ENCODE measurements around the gene CKAP4. TPM values are rescaled to one million over a fixed set of nuclear protein-coding genes. Genes with fewer than 3 reads are reported as not detected.

Gene CKAP4
- total RNA-seq, 4 donors from 2014 or later = 58.9 to 127 (median 103) TPM

DNA sequence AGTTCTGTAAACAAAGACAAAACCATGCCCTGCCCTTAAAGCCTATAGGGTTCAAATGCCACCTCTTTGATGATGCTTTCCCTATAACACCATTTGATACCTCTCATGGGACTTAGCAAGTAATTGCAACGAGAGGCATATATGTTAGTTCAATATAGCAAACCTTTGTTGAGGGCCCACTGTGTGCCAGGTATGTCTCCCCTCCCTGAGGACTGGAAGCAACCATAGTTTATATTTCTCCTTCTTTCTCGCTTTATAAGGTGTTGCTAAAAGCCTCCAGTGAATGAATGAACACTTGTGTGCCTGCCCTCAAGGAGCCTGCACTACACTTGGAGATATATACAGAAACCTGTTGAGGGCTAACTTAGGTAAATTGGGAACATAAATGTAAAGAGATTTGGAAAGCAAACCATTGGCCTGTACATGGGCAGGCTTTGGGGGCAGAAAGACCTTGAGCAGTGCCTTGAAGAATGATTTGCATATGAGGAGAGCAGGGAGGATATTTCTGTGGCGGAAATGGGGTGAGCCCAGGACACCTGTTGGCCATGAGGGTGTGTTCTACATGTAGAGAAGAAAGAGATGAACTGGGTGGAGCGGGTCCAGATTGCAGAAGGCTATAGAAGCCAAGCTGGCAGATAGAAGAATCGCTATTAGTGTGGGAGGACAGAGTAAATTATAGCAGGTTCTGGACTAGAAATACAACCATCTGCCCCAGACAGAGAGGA lies 1.8 kb upstream of the CKAP4 start:
- H3K4me1 ChIP-seq = peaks cover 18 to 49% (median 21%) of the 10 kb centered on the region in 3 donors
- peak overlapping the region; percentile 94 to 99 (median 98) for H3K27ac ChIP-seq
- H3K36me3 ChIP-seq = peaks cover 0 to 2% (median 0%) of the 10 kb centered on the region in 3 donors
- H3K4me3 ChIP-seq = peak overlapping the region in 1 of 4 donors; percentile 77
- H3K9me3 ChIP-seq = no peaks in the 10 kb centered on the region
- no peak for TF ChIP-seq POLR2A (IDR thresholded peaks at IDR 0.05)
- TF ChIP-seq, protein P1, sequence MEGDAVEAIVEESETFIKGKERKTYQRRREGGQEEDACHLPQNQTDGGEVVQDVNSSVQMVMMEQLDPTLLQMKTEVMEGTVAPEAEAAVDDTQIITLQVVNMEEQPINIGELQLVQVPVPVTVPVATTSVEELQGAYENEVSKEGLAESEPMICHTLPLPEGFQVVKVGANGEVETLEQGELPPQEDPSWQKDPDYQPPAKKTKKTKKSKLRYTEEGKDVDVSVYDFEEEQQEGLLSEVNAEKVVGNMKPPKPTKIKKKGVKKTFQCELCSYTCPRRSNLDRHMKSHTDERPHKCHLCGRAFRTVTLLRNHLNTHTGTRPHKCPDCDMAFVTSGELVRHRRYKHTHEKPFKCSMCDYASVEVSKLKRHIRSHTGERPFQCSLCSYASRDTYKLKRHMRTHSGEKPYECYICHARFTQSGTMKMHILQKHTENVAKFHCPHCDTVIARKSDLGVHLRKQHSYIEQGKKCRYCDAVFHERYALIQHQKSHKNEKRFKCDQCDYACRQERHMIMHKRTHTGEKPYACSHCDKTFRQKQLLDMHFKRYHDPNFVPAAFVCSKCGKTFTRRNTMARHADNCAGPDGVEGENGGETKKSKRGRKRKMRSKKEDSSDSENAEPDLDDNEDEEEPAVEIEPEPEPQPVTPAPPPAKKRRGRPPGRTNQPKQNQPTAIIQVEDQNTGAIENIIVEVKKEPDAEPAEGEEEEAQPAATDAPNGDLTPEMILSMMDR (IDR thresholded peaks at IDR 0.05) = no peak
- intact Hi-C loops (cut with DNase I) = no loop called here
- WGBS, 2 donors = 67 to 72% methylated on average over 5 of the region's 5 CpGs
- DNase-seq = no peak
- H3K27me3 ChIP-seq = no peaks in the 10 kb centered on the region

DNA sequence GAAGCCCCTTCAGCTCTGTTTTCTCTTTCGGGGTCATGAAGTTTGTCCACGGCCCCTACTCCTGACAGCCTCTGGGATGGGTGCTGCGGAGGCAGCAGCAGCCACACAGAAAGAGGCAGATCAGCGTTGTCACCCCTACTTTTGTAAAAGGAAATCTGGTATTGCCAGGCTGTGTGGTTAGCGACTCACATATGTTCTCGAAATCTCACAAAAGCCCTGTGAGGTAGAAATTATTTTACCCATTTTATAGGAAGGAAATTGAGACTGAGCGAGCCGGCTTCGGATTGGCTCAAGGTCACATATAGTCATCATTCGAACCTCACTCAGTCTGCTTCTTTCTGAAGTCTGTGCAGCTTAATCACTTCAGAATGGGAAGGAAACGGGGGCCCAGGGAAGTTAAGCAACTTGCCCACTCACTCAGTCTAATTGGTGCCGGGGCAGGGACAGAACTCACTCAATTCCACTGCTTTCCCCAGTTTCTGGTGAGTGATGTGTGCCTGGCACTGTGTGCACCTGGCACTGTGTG lies 1.1 kb upstream of the CKAP4 start:
- peak in 1 of 4 donors; percentile 7 for TF ChIP-seq POLR2A (IDR thresholded peaks at IDR 0.05)
- TF ChIP-seq, protein P1 (IDR thresholded peaks at IDR 0.05) = no peak
- H3K27ac ChIP-seq = peak overlapping the region; percentile 94 to 99 (median 98)
- H3K36me3 ChIP-seq = peaks cover 0 to 7% (median 0%) of the 10 kb centered on the region in 3 donors
- peaks cover 24 to 56% (median 28%) of the 10 kb centered on the region in 3 donors for H3K4me1 ChIP-seq
- 20 to 29% methylated on average over 10 to 12 of the region's 12 CpGs for WGBS, 2 donors
- peak overlapping the region; percentile 68 to 93 (median 80) for H3K4me3 ChIP-seq
- no peak for DNase-seq
- intact Hi-C loops (cut with DNase I) = no loop called here
- H3K9me3 ChIP-seq = no peaks in the 10 kb centered on the region
- no peaks in the 10 kb centered on the region for H3K27me3 ChIP-seq

DNA sequence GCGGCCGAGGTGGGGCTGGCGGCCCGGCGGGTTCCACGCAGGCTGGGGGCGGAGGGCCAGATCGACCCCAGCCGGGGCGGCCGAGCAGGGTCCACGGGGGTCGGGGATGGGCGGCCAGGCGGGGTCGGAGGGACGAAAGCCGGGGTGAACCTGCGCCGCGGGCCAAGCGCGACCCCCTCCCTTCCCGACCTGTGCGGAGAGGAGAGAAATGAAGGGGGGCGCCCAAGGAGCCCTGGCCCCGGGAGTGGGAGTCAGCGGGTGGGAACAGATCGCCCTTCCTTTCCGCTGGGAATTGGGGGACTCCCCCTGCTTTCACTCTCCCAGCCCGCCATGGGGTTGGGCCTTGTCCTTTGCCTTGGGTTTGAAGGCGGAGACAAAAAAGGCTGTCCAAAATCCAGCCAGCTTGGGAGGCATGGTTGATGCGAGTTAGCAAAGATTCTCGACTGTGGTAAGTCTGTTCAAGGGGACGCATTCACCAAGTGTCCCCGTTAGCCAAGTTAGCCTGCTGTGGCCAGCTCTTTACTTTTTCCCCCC lies 559 bp upstream of the CKAP4 start:
- WGBS, 2 donors = 3% methylated on average over 7 to 9 of the region's 36 CpGs
- intact Hi-C loops (cut with DNase I) = no loop called here
- TF ChIP-seq POLR2A (IDR thresholded peaks at IDR 0.05) = no peak
- H3K27ac ChIP-seq = peak overlapping the region; percentile 94 to 99 (median 98)
- peaks cover 0 to 13% (median 0%) of the 10 kb centered on the region in 3 donors for H3K36me3 ChIP-seq
- no peak for DNase-seq
- H3K4me1 ChIP-seq = peaks cover 24 to 61% (median 33%) of the 10 kb centered on the region in 3 donors
- H3K4me3 ChIP-seq = peak overlapping the region; percentile 68 to 93 (median 80)
- no peaks in the 10 kb centered on the region for H3K27me3 ChIP-seq
- no peaks in the 10 kb centered on the region for H3K9me3 ChIP-seq

DNA sequence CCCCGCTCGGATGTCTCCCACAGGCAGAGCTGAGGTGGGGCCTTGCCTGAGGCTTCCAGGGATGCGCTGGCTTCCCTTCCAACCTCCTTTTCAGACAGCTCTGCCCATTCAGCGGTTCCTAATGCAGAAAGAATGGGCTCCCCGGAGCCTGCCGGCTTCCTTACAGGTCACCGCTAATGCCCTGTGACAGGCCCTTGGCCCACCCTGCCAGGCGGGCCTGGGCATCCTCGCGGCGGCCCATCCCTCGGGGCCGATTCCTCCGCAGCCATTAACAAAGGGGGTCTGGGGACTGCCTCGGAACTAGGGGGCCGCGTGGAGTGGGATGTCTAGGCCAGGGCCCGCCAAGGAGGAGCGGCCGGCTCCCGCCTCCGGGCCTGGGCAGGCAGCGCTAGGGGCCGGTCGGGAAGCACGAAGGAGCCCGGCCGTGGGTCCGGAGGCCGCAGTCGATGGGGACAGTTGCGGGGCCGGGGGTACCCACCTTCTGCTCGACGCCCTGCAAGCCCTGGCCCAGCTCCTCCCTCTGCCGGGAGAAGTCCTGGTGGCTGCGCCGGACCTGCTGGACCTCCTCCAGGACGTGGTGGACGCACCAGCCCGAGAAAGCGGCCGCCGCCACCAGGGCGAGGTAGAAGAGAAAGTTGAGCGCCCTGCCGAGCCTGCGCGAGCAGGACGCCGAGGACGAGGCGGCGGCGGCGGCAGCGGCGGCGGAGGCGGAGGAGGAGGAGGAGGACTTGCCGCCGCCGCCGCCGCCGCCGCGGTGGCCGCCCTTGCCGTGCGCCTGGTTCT lies 738 bp downstream of the CKAP4 start:
- Histone ChIP-seq H3K27ac (peak overlapping the region; percentile 94 to 99 (median 98)), H3K36me3 (peaks cover 0 to 26% (median 0%) of the 10 kb centered on the region in 3 donors), H3K4me3 (peak overlapping the region; percentile 68 to 93 (median 80)), H3K4me1 (peaks cover 24 to 74% (median 33%) of the 10 kb centered on the region in 3 donors), H3K27me3 (no peaks in the 10 kb centered on the region), H3K9me3 (no peaks in the 10 kb centered on the region)
- TF ChIP-seq POLR2A (IDR thresholded peaks at IDR 0.05) = no peak
- TF ChIP-seq, protein P1 (IDR thresholded peaks at IDR 0.05) = peak in 1 of 6 experiments; percentile 21
- DNase-seq = no peak
- intact Hi-C loops (cut with DNase I) = no loop called here
- WGBS, 2 donors = 0 to 3% methylated on average over 4 to 21 of the region's 71 CpGs

DNA sequence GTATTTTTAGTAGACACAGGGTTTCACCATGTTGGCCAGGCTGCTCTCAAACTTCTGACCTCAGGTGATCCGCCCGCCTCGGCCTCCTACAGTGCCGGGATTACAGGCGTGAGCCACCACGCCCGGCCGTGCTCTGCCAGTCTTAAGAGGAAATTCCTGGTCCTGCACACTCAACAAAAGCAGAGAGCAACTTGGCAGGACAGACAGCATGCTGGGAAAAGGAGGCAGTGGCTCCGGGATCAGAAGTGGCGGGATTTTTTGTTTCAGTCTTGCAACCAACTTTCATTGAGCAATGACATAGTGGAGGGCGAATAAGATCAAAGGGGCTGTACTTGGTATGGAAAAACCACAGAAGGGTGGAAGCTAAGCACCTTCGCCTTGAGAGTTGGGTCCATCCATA lies 2.1 kb downstream of the CKAP4 start:
- H3K4me3 ChIP-seq = peak overlapping the region; percentile 68 to 93 (median 80)
- TF ChIP-seq, protein P1 (IDR thresholded peaks at IDR 0.05) = no peak
- no peak for TF ChIP-seq POLR2A (IDR thresholded peaks at IDR 0.05)
- H3K27me3 ChIP-seq = no peaks in the 10 kb centered on the region
- peaks cover 24 to 77% (median 33%) of the 10 kb centered on the region in 3 donors for H3K4me1 ChIP-seq
- intact Hi-C loops (cut with DNase I) = no loop called here
- 30 to 56% methylated on average over 5 to 12 of the region's 12 CpGs for WGBS, 2 donors
- no peak for DNase-seq
- peak overlapping the region; percentile 94 to 99 (median 98) for H3K27ac ChIP-seq
- peaks cover 0 to 36% (median 0%) of the 10 kb centered on the region in 3 donors for H3K36me3 ChIP-seq
- H3K9me3 ChIP-seq = no peaks in the 10 kb centered on the region
